GM23248 (cell line): Measurements from ENCODE around the gene LBR. TPM values are rescaled to one million over a fixed set of nuclear protein-coding genes. Genes with fewer than 3 reads are reported as not detected.

Experiments used
- DNase-seq: peaks from one replicate; pipeline ENCODE4 v3.0.0-alpha.2; 2015
- H2AFZ ChIP-seq: fragments of 200-600 bp; sonication (generic); 2 replicates; pipeline ENCODE4 v1.6.1; 2016; ENCODE audit warnings: antibody characterized with exemption
- H3F3A ChIP-seq: fragments of 200-600 bp; sonication (generic); 2 replicates; pipeline ENCODE4 v1.6.1; 2016; ENCODE audit warnings: mild to moderate bottlenecking, antibody characterized with exemption, mixed run types; ENCODE audit not compliant: insufficient read depth
- H3K27ac ChIP-seq: fragments of 200-600 bp; sonication (generic); 2 replicates; pipeline ENCODE4 v1.5.1; 2016; ENCODE audit warnings: mild to moderate bottlenecking
- H3K27me3 ChIP-seq: fragments of 200-600 bp; sonication (generic); replicated peaks from 2 replicates; pipeline ENCODE4 v1.6.1; 2016; ENCODE audit warnings: mild to moderate bottlenecking; ENCODE audit not compliant: insufficient read depth
- H3K36me3 ChIP-seq: fragments of 200-600 bp; sonication (generic); 2 replicates; pipeline ENCODE4 v1.6.1; 2016; ENCODE audit warnings: low read depth, mild to moderate bottlenecking
- H3K4me1 ChIP-seq: fragments of 200-600 bp; sonication (generic); 2 replicates; pipeline ENCODE4 v1.6.1; 2016; ENCODE audit warnings: mild to moderate bottlenecking; ENCODE audit not compliant: insufficient read depth
- H3K4me2 ChIP-seq: fragments of 200-600 bp; sonication (generic); one replicate; pipeline ENCODE4 v1.6.1; 2016; ENCODE audit warnings: mild to moderate bottlenecking; ENCODE audit not compliant: unreplicated experiment
- H3K4me3 ChIP-seq: fragments of 200-600 bp; sonication (generic); 2 replicates; pipeline ENCODE4 v1.5.1; 2016; ENCODE audit warnings: mild to moderate bottlenecking
- H3K79me2 ChIP-seq: fragments of 200-600 bp; sonication (generic); 2 replicates; pipeline ENCODE4 v1.6.1; 2016; ENCODE audit warnings: mild to moderate bottlenecking; ENCODE audit not compliant: insufficient read depth
- H3K9ac ChIP-seq: fragments of 200-600 bp; sonication (generic); 2 replicates; pipeline ENCODE4 v1.6.1; 2016; ENCODE audit warnings: mild to moderate bottlenecking
- H3K9me2 ChIP-seq: fragments of 200-600 bp; sonication (generic); 2 replicates; pipeline ENCODE4 v1.6.1; 2016; ENCODE audit warnings: mixed run types, mild to moderate bottlenecking, moderate library complexity; ENCODE audit not compliant: insufficient read depth
- H3K9me3 ChIP-seq: fragments of 200-600 bp; sonication (generic); one replicate; pipeline ENCODE4 v1.6.1; 2017; ENCODE audit warnings: low read depth
- H4K20me1 ChIP-seq: fragments of 200-600 bp; sonication (generic); 2 replicates; pipeline ENCODE4 v1.6.0; 2016; ENCODE audit not compliant: insufficient read depth
- EZH2 ChIP-seq: fragments of 200-600 bp; sonication (generic); IDR thresholded peaks from 2 replicates; pipeline ENCODE4 v1.6.1; 2018; ENCODE audit warnings: antibody characterized with exemption, mild to moderate bottlenecking; ENCODE audit not compliant: insufficient read depth, poor library complexity, severe bottlenecking
- EZH2phosphoT487 ChIP-seq: fragments of 200-600 bp; sonication (generic); IDR thresholded peaks from 2 replicates; pipeline ENCODE4 v1.6.1; 2018; ENCODE audit warnings: antibody characterized with exemption, moderate library complexity, mild to moderate bottlenecking, low read depth; ENCODE audit not compliant: insufficient read depth
- WGBS, 2 experiments: methylation state at CpG; one replicate each; pipeline ENCODE4 v1.1.6; 2015 to 2017; ENCODE audit warnings: low lambda C conversion rate in 2 of 2, low coverage in 1 of 2; ENCODE audit errors: missing lambda C conversion rate in 2 of 2; 5-methylcytosine and 5-hydroxymethylcytosine counted together
- in situ Hi-C: fragments of 300-500 bp; cut with MboI; formaldehyde crosslinking; loops from 2 replicates; pipeline ENCODE4 v1.15.0; 2020
- polyA plus RNA-seq: library from polyadenylated mRNA; unstranded; fragments of >200 nt; fragmentation: Nextera tagmentation; extraction: Ambion mirVana; gene quantifications from 2 replicates; pipeline ENCODE4 v1.2.1, GENCODE V29; 2016
- total RNA-seq: library from RNA; depleted of rRNA; stranded (reverse); fragments of >200 nt; shearing (Covaris generic); gene quantifications from 2 replicates; pipeline ENCODE4 v1.2.3, GENCODE V29; 2014; rRNA removed

LBR gene
- total and polyA plus RNA-seq, 2 experiments from 2014 or later: 12.3 to 16.8 TPM

GRCh38 chr1:225355863-225356262, 72.0 kb downstream of the LBR start:
- no peaks in the 10 kb centered on the region for H3K9me3 ChIP-seq
- H3K27me3 ChIP-seq: 0 out of 2 replicates have a peak, but pooled peaks cover 3% of the 10 kb centered on the region
- H3K36me3 ChIP-seq: no peaks in the 10 kb centered on the region
- H3K27ac ChIP-seq: no peak overlapping the region
- no peaks in the 10 kb centered on the region for H3K79me2 ChIP-seq
- H3K4me2 ChIP-seq: no peak overlapping the region
- H3F3A ChIP-seq: no peaks in the 10 kb centered on the region
- TF ChIP-seq EZH2 (no peak), EZH2phosphoT487 (no peak)
- no peaks in the 10 kb centered on the region for H3K4me1 ChIP-seq
- no peak overlapping the region for H3K9ac ChIP-seq
- in situ Hi-C loops: no loop called here
- no peak for DNase-seq
- 42 to 43% methylated on average over 1 of the region's 1 CpG for WGBS, 2 experiments
- no peak overlapping the region for H2AFZ ChIP-seq
- H3K4me3 ChIP-seq: no peak overlapping the region
- no peaks in the 10 kb centered on the region for H4K20me1 ChIP-seq
- H3K9me2 ChIP-seq: no peaks in the 10 kb centered on the region

GRCh38 chr1:225354906-225355305, 72.9 kb downstream of the LBR start:
- Histone ChIP-seq H3K4me1 (no peaks in the 10 kb centered on the region), H3K9me2 (no peaks in the 10 kb centered on the region), H3K36me3 (no peaks in the 10 kb centered on the region), H3K79me2 (no peaks in the 10 kb centered on the region), H3K9ac (no peak overlapping the region), H3K27ac (no peak overlapping the region), H3F3A (no peaks in the 10 kb centered on the region), H3K9me3 (no peaks in the 10 kb centered on the region), H3K4me3 (no peak overlapping the region), H3K4me2 (no peak overlapping the region), H3K27me3 (0 out of 2 replicates have a peak, but pooled peaks cover 3% of the 10 kb centered on the region), H4K20me1 (no peaks in the 10 kb centered on the region), H2AFZ (no peak overlapping the region)
- WGBS, 2 experiments: 37 to 44% methylated on average over 3 of the region's 3 CpGs
- no peak for DNase-seq
- in situ Hi-C loops: no loop called here
- TF ChIP-seq EZH2 (no peak), EZH2phosphoT487 (no peak)

Other genes with a start within 250 kb of the LBR start
- 113 and 125 TPM in 2 replicates for gene ENAH, start 225.1 kb upstream of the LBR start, total RNA-seq
- 35.5 and 40.1 TPM in 2 replicates for gene ENAH, start 225.1 kb upstream of the LBR start, polyA plus RNA-seq